ENCODE measurements around the gene CWC15.
"Not testable (repeated sequence)": the region's sequence is repeated elsewhere in the genome, so short reads cannot be mapped to it uniquely, and the experiment has no call there.

CWC15 gene

DNA sequence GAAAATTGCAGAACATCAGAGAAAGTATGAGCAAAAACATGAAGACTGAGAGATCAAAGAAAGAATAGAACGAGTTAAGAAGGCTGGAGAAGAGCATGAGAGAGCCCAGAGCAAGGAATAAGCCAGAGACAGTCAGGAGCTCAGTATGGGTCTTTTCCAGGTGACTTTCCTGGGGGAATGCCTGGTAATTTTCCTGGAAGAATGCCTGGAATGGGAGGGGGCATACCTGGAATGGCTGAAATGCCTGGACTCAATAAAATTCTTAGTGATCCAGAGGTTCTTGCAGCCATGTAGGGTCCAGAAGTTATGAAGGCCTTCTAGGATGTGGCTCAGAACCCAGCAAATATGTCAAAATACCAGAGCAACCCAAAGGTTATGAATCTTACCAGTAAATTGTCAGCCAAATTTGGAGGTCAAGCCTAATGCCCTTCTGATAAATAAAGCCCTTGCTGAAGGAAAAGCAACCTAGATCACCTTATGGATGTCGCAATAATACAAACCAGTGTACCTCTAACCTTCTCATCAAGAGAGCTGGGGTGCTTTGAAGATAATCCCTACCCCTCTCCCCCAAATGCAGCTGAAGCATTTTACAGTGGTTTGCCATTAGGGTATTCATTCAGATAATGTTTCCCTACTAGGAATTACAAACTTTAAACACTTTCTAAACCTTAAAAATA lies 59.5 kb downstream of the CWC15 start:
- not testable (repeated sequence) for DNase-seq (ENCODE audit: low spot score)

DNA sequence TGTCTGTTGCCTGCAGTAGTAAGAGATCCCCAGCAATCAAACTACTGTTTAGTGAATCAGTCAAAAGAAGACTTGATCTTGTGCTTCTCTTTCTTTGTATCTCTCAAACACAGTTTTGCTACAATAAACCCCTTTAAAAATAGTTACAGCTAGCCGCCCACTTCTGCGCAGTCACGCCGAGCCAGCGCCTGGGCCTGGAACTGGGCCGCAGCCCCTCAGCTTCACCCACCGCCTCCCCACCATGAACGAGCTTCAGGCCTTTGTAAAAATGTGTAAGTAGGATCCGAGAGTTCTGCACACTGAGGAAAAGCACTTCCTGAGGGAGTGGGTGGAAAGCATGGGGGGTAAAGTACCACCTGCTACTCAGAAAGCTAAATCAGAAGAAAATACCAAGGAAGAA lies 60.5 kb downstream of the CWC15 start:
- DNase-seq (ENCODE audit: low spot score): no peak
